HG03520 (cell line): ENCODE data around the gene SKI.
A peak's percentile ranks its signal among the peaks of the same experiment; 100 is the strongest.
"Not testable (repeated sequence)": the region's sequence is repeated elsewhere in the genome, so short reads cannot be mapped to it uniquely, and the experiment has no call there.

Experiments used
- ATAC-seq: cut with Tn5 transposase; IDR thresholded peaks from one replicate; pipeline ENCODE4 v1.9.1; 2021; ENCODE audit warnings: mild to moderate bottlenecking, moderate library complexity; ENCODE audit not compliant: unreplicated experiment

SKI gene

DNA sequence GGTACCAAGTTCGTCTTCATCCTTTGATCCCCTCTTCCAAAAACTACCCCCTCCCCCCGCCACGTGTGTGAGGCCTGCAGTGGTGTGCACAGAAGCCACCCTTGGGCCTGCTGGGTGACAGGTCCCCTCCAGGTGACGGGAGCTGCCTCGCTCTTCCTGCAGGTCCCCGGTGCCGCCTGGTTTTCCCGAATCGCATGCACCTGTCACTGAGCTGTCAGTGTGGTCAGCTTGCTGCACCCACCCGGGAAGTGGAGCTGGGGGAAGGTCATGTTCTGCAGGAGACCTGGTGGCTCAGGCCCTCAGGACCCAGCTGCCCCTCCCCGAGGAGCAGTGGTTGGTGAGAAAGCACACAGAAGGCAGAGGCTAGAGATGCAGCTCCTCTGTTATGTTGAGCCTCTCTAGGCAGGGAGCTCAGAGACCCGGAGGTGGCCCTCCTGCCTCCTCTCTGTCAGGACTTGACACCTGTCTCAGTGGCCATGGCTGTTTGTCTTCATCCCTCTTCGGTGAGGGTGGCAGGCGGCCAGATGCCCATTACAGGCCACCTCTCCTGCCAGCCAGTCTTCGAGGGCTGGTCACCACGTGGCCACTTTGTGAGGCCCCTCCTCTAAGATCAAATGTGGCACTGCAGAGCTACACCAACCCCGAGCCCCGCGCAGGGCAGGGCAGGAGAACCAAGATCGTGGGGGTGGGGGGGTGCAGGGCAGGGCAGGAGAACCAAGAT, 60.9 kb downstream of the SKI start:
- no peak for ATAC-seq

DNA sequence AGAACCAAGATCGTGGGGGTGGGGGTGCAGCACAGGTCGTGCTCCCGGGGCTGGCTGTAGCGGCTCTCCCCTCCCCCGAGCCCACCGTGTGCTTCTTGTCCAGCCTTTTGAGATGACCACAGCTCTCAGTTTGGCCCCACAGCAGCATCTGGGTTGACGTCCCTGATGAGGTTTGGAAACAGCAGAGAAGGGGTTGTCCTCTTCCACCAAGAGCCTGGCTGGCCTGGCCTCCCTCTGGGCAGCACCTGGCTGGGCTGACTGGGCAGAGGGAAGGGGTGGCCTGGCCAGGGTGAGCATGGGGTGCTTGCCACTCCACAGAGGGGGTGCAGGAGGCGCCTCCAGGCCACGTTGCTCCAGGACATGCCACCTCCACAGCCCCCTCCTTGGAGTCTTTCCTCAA, 61.5 kb downstream of the SKI start:
- no peak for ATAC-seq

GRCh38 chr1:2290171-2290578, 62.1 kb downstream of the SKI start:
- ATAC-seq: no peak

GRCh38 chr1:2290595-2291510, 62.7 kb downstream of the SKI start:
- ATAC-seq: no peak

- no peak for ATAC-seq
Measured at GRCh38 chr1:2291577-2291976, 63.5 kb downstream of the SKI start.

GRCh38 chr1:2292725-2293450, 64.8 kb downstream of the SKI start:
- ATAC-seq: no peak

DNA sequence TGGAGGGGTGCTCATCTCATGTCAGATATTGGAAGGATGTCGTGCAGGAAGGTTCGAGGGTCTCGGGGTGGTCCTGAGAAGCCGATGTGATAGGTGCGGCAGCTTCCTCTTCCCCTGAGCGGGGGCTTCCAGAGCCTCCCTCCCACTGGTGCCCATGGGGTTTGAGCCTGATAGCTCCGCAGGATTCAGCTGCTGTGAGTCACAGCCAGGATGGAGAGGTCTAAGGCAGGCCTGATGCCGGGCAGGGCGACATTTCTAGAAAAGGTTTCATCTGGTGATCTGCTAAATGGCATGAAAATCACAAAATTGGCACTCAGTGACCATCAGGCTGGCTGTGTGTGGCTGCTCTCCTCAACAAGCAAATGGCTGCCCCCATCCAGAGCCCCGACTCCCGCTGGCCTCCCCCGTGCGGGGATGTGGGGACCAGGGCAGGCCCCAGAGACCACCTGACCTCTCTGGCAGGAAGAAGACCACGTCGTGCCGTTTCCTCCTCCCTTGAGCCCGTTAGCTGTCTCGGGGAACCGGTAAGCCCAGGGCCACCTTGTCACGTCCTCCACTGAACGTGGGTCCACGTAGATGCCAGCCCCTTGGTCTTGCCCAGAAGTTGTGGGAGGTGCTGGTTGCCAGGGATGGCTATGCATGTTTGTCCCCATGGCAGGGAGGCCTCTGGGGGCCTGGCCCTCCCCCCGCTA, 66.1 kb downstream of the SKI start:
- ATAC-seq: no peak

GRCh38 chr1:2294725-2295078, 66.6 kb downstream of the SKI start:
- ATAC-seq: no peak

GRCh38 chr1:2295526-2295925, 67.4 kb downstream of the SKI start:
- no peak for ATAC-seq

- ATAC-seq: not testable (repeated sequence)
Measured at GRCh38 chr1:2296211-2296610, 68.1 kb downstream of the SKI start.

- ATAC-seq: no peak
Measured at GRCh38 chr1:2296614-2297013, 68.5 kb downstream of the SKI start.

- ATAC-seq: no peak
Measured at GRCh38 chr1:2297246-2298011, 69.3 kb downstream of the SKI start.

DNA sequence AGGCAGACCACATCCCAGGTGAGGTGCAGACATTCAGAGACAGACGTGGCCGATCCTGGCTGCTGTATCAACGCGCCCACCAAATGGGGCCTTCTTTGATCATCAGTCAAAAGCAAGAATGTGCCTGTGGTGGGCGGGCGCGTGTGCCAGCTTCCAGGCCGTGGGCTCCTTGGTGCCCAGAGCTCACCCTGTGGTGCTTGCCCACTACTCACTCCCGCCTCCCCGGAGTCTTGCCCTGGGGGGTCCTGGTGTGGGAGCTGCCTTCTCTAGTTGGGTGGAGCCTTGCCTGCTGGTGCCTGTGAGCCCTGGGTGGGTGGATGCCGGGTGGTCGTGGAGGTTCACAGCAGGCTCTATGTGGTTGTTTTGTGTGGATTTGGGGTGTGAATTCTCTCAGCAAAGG, 70.6 kb downstream of the SKI start:
- no peak for ATAC-seq

- ATAC-seq: no peak
Measured at GRCh38 chr1:2299131-2299627, 71.1 kb downstream of the SKI start.

DNA sequence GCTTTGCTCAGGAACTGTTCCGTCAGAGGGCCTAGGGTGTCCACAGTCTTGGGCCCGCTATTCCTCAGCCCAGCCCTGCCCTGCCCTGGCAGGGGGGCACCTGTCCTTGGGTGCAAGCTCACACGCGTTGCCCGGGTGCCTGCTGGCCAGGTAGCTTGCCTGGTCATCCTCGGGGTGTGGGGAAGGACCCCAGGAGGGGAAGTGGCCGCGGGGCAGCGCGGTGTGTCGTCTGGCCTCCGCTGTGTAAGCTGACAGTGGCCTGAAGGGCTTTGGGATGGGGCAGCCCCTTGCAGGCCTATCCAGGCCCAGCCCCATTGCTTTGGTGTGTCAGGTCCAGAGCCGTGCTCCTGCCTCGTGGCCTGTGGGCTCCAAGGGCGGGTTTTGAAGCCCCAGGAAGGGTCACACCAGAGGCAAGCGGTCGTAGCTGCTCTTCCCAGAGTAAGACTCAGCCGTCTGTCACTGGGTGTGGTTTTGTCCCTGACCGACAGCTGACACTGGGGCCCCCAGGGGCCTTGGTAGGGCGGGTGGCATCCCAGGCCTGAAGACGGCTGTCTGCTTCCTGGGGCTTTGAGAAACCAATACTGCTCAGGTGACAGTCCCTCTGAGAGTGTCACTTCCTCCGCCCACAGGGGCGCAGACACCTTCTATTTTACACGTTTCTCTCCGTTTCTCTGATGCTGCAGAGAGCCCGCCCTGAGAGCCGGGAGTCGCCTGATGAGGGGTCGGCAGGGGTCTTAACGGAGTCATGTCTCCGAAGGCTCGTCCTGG, 72.1 kb downstream of the SKI start:
- ATAC-seq: peak; percentile 76

- peak; percentile 33 for ATAC-seq
Measured at GRCh38 chr1:2300851-2301606, 72.9 kb downstream of the SKI start.

- no peak for ATAC-seq
Measured at GRCh38 chr1:2301607-2302291, 73.6 kb downstream of the SKI start.
